HEK293T (cell line): Measurements from ENCODE around the gene LRRK1.

ENCODE experiments used
- CTCF ChIA-PET: fragments of 350-600 bp; formaldehyde crosslinking; extraction: SDS; loops from one replicate; lab custom pipeline; 2021; ENCODE audit warnings: antibody characterized with exemption, inconsistent platforms; lab: Yijun Ruan, JAX
- POLR2A ChIA-PET: fragments of 350-600 bp; formaldehyde crosslinking; extraction: SDS; loops from one replicate; lab custom pipeline; 2020; ENCODE audit warnings: antibody characterized with exemption, inconsistent platforms; lab: Yijun Ruan, JAX
- DNase-seq: peaks from one replicate; pipeline ENCODE4 v3.0.0; 2012; ENCODE audit warnings: mixed read lengths; ENCODE audit errors: extremely low spot score
- ARNT ChIP-seq: fragments of 450-650 bp; IDR thresholded peaks from 2 replicates; pipeline ENCODE4 v1.6.1; 2017; ENCODE audit warnings: mild to moderate bottlenecking
- BHLHE40 ChIP-seq: fragments of 450-650 bp; IDR thresholded peaks from 2 replicates; pipeline ENCODE4 v1.6.1; 2016; ENCODE audit warnings: mild to moderate bottlenecking, moderate library complexity, borderline replicate concordance
- CTBP1 ChIP-seq: fragments of 450-650 bp; IDR thresholded peaks from 2 replicates; pipeline ENCODE4 v1.6.1; 2016; ENCODE audit warnings: borderline replicate concordance
- ELF4 ChIP-seq: fragments of 450-650 bp; IDR thresholded peaks from 2 replicates; pipeline ENCODE4 v1.6.1; 2017; ENCODE audit warnings: antibody characterized with exemption
- FOXA1 ChIP-seq: fragments of 450-650 bp; IDR thresholded peaks from 2 replicates; pipeline ENCODE4 v1.6.1; 2016; ENCODE audit warnings: mild to moderate bottlenecking
- FOXK2 ChIP-seq: fragments of 450-650 bp; IDR thresholded peaks from 2 replicates; pipeline ENCODE4 v1.6.1; 2016; ENCODE audit warnings: mild to moderate bottlenecking
- FOXM1 ChIP-seq: fragments of 450-650 bp; IDR thresholded peaks from 2 replicates; pipeline ENCODE4 v1.6.1; 2017; ENCODE audit warnings: mild to moderate bottlenecking, borderline replicate concordance
- HDGF ChIP-seq: fragments of 450-650 bp; IDR thresholded peaks from 2 replicates; pipeline ENCODE4 v1.6.1; 2017; ENCODE audit warnings: antibody characterized with exemption, borderline replicate concordance
- L3MBTL2 ChIP-seq: fragments of 450-650 bp; conservative IDR thresholded peaks from 2 replicates; pipeline ENCODE4 v1.6.1; 2016; ENCODE audit warnings: mild to moderate bottlenecking
- LEF1 ChIP-seq: fragments of 450-650 bp; IDR thresholded peaks from 2 replicates; pipeline ENCODE4 v1.6.1; 2017; ENCODE audit warnings: mild to moderate bottlenecking, borderline replicate concordance
- NFRKB ChIP-seq: fragments of 450-650 bp; IDR thresholded peaks from 2 replicates; pipeline ENCODE4 v1.6.1; 2016; ENCODE audit warnings: mild to moderate bottlenecking, moderate library complexity
- SP1 ChIP-seq: fragments of 450-650 bp; IDR thresholded peaks from 2 replicates; pipeline ENCODE4 v1.6.1; 2017
- SUZ12 ChIP-seq: fragments of 450-650 bp; IDR thresholded peaks from 2 replicates; pipeline ENCODE4 v1.6.1; 2016; ENCODE audit warnings: mild to moderate bottlenecking
- TARDBP ChIP-seq: fragments of 450-650 bp; IDR thresholded peaks from 2 replicates; pipeline ENCODE4 v1.6.1; 2016
- ZNF384 ChIP-seq: fragments of 450-650 bp; IDR thresholded peaks from 2 replicates; pipeline ENCODE4 v1.6.1; 2016
- TF ChIP-seq, protein P1 (sequence below): fragments of 450-650 bp; IDR thresholded peaks from 2 replicates; pipeline ENCODE4 v1.6.1; 2016

Gene LRRK1

DNA sequence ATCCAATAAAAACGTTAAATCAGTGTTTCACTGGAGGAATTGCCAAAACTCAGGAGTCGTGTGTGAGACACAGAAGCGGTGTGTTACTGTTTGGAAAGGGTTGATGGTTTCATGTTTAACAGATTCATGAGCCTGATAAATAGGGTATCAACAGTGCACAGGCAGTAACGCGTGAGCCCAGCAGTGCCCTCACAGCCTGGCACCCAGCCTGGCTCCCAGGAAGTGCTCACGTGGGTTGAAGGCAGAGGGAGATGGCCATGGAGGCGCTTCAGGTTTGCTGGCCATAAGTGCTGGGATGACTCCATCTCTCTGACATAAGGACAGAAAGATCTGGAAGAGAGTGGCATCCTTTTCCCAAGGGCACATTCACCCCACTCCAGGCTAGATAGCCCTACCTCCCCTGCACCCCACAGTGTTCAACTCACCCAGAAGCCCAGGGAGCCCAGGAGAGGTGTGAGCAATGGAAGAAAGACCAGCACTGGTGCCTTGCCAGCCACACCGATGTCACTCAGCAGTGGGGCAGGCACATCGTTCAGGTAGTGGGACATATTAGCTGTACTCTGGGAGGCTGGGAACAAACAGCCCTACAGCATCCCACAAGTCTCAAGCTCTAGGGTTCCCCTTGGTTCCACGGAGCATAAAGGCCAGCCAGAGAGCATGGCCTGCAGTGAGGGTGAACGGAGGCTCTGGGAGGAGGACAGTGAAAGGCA, 164.3 kb downstream of the LRRK1 start:
- CTCF ChIA-PET = no interaction called here

DNA sequence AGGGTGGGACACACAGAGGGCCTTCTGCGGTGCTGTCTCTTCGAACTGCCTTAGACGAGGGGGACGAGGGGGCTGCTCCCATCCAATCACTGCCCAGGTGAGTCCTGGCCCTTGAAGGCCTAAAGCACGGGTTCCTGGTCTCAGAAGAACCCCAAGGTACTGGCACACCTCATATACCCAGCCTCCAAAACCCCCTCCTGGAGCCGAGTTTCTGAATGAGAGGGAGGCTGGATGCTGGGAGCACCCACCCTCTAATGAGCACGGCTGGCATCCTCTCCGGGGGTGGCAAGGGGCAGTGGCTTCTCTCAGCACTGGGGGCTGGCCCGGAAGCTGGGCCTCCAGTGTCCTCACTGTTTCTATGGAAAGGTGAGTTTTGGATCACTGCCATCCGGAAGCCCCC, 165.6 kb downstream of the LRRK1 start:
- ChIA-PET POLR2A (interaction anchor here (0.7 kb wide), 1 partner anchor 76 kb away, joined by 3 read pairs; no protein-coding TSS in a partner anchor), CTCF (no interaction called here)
- TF ChIP-seq TARDBP (no peak), FOXM1 (no peak), HDGF (no peak), LEF1 (no peak), BHLHE40 (no peak), SUZ12 (no peak), ZNF384 (no peak), ELF4 (no peak), NFRKB (no peak), SP1 (no peak), L3MBTL2 (no peak), FOXK2 (no peak), FOXA1 (no peak)
- TF ChIP-seq, protein P1, sequence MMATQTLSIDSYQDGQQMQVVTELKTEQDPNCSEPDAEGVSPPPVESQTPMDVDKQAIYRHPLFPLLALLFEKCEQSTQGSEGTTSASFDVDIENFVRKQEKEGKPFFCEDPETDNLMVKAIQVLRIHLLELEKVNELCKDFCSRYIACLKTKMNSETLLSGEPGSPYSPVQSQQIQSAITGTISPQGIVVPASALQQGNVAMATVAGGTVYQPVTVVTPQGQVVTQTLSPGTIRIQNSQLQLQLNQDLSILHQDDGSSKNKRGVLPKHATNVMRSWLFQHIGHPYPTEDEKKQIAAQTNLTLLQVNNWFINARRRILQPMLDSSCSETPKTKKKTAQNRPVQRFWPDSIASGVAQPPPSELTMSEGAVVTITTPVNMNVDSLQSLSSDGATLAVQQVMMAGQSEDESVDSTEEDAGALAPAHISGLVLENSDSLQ = no peak
- DNase-seq = no peak

More for the DNA sequence above, 164.3 kb downstream of the LRRK1 start:
- no peak for TF ChIP-seq ARNT
- no peak for TF ChIP-seq SP1
- TF ChIP-seq BHLHE40 = no peak
- no peak for TF ChIP-seq HDGF
- no peak for TF ChIP-seq FOXM1
- no peak for TF ChIP-seq TARDBP
- TF ChIP-seq NFRKB = no peak
- TF ChIP-seq CTBP1 = no peak
- TF ChIP-seq FOXA1 = no peak
- no peak for TF ChIP-seq L3MBTL2
- no peak for TF ChIP-seq SUZ12
- TF ChIP-seq, protein P1 = no peak
- no peak for TF ChIP-seq LEF1
- POLR2A ChIA-PET = no interaction called here
- no peak for DNase-seq

DNA sequence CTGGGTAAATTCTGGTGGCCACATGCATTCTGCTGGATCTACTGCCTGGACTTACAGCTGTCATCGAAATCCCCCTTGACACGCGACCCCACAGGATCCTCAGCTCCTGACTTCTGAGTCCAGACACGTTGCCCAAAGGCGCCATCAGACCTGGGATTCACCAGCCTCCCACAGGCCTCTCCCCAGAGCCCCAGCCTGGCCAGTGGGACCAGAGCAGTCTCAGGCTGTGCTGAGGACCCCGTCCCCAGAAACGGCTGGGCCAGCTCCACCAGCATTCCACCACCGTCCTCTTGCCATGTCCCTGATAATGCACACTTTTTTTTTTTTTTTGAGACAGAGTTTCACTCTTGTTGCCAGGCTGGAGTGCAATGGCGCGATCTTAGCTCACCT, 166.1 kb downstream of the LRRK1 start:
- TF ChIP-seq FOXM1 (no peak), SP1 (no peak), ARNT (no peak), SUZ12 (no peak), FOXA1 (no peak)
- ChIA-PET CTCF (no interaction called here), POLR2A (interaction anchor here (0.7 kb wide), 1 partner anchor 77 kb away, joined by 3 read pairs; no protein-coding TSS in a partner anchor)
- DNase-seq = no peak

DNA sequence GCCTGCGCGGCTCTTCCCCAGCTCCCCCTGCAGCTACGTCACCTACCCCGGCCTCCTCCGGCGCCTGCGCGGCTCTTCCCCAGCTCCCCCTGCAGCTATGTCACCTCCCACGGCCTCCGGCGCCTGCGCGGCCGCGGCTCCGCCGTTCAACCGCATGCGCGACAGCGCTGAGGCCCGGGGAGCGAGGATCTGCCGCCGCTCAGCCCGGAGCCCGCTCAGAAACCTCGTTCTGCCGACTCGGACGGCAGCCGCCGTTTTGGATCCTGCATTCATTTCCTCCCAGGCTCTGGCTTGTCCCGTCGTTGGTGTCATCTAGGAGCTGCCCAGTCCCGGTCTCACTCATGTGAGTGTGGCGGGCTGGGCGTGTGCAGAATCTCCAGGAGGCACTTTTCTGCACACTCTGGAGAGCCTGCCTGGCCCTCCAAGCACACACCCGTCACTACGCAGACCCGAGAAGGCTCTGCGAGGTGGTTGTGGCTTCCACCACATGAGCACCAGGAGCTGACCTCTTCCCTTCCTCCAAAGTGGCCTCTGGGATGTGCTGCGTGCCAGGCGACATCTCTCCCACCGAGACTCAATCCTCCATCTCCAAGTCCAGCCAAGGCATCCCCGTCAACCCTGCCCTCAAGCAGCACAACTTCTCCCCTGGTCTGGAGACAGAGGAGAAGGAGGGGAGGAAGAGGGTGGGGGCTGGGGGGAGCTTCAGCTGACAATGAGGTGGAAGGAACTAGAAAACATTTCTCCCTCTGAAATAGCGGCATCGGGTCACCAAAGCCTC, 167.4 kb downstream of the LRRK1 start:
- ChIA-PET CTCF (interaction anchor here (0.8 kb wide), 1 partner anchor 170 kb away, joined by 3 read pairs; no protein-coding TSS in a partner anchor), POLR2A (no interaction called here)
- no peak for TF ChIP-seq L3MBTL2
- no peak for TF ChIP-seq CTBP1
- TF ChIP-seq BHLHE40 = no peak
- no peak for TF ChIP-seq SUZ12
- no peak for TF ChIP-seq HDGF
- no peak for TF ChIP-seq FOXM1
- no peak for TF ChIP-seq ARNT
- TF ChIP-seq TARDBP = no peak
- no peak for TF ChIP-seq FOXA1
- TF ChIP-seq, protein P1 = no peak
- no peak for TF ChIP-seq FOXK2
- no peak for TF ChIP-seq ZNF384
- TF ChIP-seq NFRKB = no peak
- TF ChIP-seq SP1 = no peak
- DNase-seq = no peak

DNA sequence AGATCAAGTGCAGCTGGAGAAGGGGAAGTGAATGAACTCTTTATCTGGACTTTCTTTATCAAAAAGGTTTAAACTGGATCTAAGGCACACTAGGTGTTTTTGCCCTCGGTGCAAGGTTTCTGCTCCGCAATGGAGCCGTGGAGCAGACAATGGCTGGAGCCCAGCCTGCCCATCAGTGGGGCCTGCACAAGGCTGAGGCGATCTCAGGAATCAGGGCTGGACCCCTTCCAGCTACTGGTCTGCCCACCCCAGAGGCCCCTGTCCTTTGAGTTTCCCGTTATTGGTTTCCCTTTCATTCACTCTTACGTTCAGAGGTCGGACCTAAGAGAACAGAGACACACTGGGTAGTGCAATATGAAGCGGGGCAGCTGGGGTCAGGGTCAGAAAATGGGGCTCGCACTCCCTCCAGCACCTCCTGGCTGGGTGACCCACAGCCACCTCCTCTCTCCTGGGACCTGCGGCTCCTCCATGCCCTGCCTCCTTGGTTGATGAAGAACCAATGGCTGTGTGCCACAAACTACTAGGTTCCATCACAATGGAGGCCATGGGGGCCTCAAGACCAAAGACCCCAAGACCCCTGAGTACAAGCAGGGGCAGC, 168.1 kb downstream of the LRRK1 start:
- TF ChIP-seq FOXK2 (no peak), ARNT (no peak), NFRKB (no peak)
- no peak for DNase-seq
- POLR2A ChIA-PET = no interaction called here
- CTCF ChIA-PET = interaction anchor here (0.6 to 0.8 kb wide), 2 partner anchors 56 to 169 kb away, joined by 3 to 7 read pairs; no protein-coding TSS in a partner anchor
